Sigmoid colon (tissue), 7 donors: ENCODE results near the gene PITHD1. TPM values are rescaled to one million over a fixed set of nuclear protein-coding genes. Genes with fewer than 3 reads are reported as not detected.

ENCODE experiments used
- DNase-seq: peaks from one replicate; pipeline ENCODE4 v3.0.0-alpha.2; 2019
- H3K27ac ChIP-seq, 4 donors: fragments of 200-600 bp; sonication (generic); one replicate each; pipeline ENCODE4 v1.5.1; 2016 to 2019; ENCODE audit warnings: mild to moderate bottlenecking in 1 of 4
- H3K27me3 ChIP-seq, 3 donors: fragments of 200-600 bp; sonication (generic); one replicate each; pipeline ENCODE4 v1.5.1; 2019; ENCODE audit warnings: mild to moderate bottlenecking in 1 of 3
- H3K36me3 ChIP-seq, 4 donors: fragments of 200-600 bp; sonication (generic); one replicate each; pipeline ENCODE4 v1.5.1; 2016 to 2019
- H3K4me1 ChIP-seq, 4 donors: fragments of 200-600 bp; sonication (generic); one replicate each; pipeline ENCODE4 v1.5.1; 2017 to 2019
- H3K4me3 ChIP-seq, 4 donors: fragments of 200-600 bp; sonication (generic); one replicate each; pipeline ENCODE4 v1.5.1; 2017 to 2019; ENCODE audit warnings: mild to moderate bottlenecking in 2 of 4, moderate library complexity in 1 of 4
- H3K9me3 ChIP-seq, 4 donors: fragments of 200-600 bp in 3 of 4; sonication (generic) in 3 of 4; one replicate each; pipeline versions ENCODE4 v1.5.1 to v1.6.1; 2013 to 2019
- EP300 ChIP-seq, 4 donors: sonication (generic); formaldehyde crosslinking; IDR thresholded peaks; one replicate each; pipeline ENCODE4 v1.6.1; 2017; ENCODE audit warnings: antibody characterized with exemption in 4 of 4
- POLR2A ChIP-seq, 2 donors: fragments of 450-650 bp; IDR thresholded peaks; one replicate each; pipeline ENCODE4 v1.6.1; 2016; ENCODE audit warnings: antibody characterized with exemption in 2 of 2, mild to moderate bottlenecking in 2 of 2, moderate library complexity in 2 of 2
- POLR2AphosphoS5 ChIP-seq, 4 donors: sonication (generic); formaldehyde crosslinking; IDR thresholded peaks; one replicate each; pipeline ENCODE4 v1.6.1; 2017; ENCODE audit warnings: antibody characterized with exemption in 4 of 4
- WGBS, 2 donors: extraction: QIAGEN DNeasy Blood & Tissue Kit; methylation state at CpG; one replicate each; pipeline ENCODE4 v1.1.7; 2013; 5-methylcytosine and 5-hydroxymethylcytosine counted together
- intact Hi-C: fragments of 100-400 bp; cut with DNase I; formaldehyde crosslinking; loops from one replicate; pipeline ENCODE4 v1.15.1; 2023
- polyA plus RNA-seq, 3 donors: library from polyadenylated mRNA; stranded (reverse); fragments of 200-250 nt; gene quantifications; one replicate each; pipeline ENCODE4 v1.2.3, GENCODE V29; 2013
- total RNA-seq, 4 donors: library from RNA; depleted of rRNA; stranded (reverse); fragments of >200 nt; gene quantifications; one replicate each; pipeline ENCODE4 v1.1.0, GENCODE V29; 2016
- TF ChIP-seq, protein P1 (sequence below), 4 experiments: fragments of 450-650 bp in 3 of 4; fragments of 200-600 bp in 1 of 4; IDR thresholded peaks; one replicate each; pipeline ENCODE4 v1.5.1; 2016 to 2019; ENCODE audit warnings: antibody characterized with exemption in 4 of 4, mild to moderate bottlenecking in 3 of 4, moderate library complexity in 2 of 4
- donor health status: healthy with polysubstance abuse.
- donor health status: Bipolar disorder and iron deficiency.
- donor health status: healthy.

Gene PITHD1
- total and polyA plus RNA-seq, 7 donors, result 41.2 to 78.7 (median 47.9) TPM

DNA sequence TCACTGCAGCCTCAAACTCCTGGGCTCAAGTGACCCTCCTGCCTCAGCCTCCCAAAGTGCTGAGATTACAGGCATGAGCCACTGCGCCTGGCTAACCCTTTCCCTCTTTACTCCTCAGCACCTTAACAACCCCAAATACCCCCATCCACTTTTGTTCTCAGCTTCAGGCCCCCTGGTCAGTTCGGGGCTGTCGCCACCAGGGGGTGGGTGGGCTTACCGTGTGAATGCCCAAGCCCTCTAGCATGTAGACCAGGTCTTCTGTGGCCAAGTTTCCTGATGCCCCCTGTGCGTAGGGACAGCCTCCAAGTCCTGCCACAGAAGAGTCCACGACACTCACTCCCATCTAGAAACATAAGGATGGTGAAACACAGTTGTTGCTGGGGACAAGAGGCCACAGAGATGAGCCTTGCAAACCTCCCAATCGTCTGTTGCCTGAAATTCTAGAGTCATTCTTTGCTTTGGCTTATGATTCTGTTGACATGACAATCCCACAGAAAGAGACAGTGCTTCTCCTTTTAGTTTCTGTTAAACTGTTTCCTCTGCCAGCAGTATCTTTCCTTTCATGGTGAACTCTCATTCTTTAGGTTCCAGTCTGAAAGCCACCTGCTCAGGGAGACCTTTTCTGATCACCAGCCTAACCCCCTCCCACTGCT, 26.1 kb downstream of the PITHD1 start:
- Histone ChIP-seq H3K4me3 (no peak overlapping the region), H3K9me3 (no peaks in the 10 kb centered on the region), H3K27me3 (no peaks in the 10 kb centered on the region), H3K27ac (no peak overlapping the region), H3K4me1 (peaks cover 0 to 22% (median 17%) of the 10 kb centered on the region in 4 donors), H3K36me3 (peaks cover 0 to 28% (median 12%) of the 10 kb centered on the region in 4 donors)
- no peak for DNase-seq
- intact Hi-C loops, result loop anchor here (5.0 to 10.0 kb wide), 2 partner anchors 60 to 153 kb away; partner anchors contain the start of genes FUCA1 and PNRC2
- TF ChIP-seq POLR2A (IDR thresholded peaks at IDR 0.05) (no peak), POLR2AphosphoS5 (IDR thresholded peaks at IDR 0.05) (no peak), EP300 (IDR thresholded peaks at IDR 0.05) (no peak)
- TF ChIP-seq, protein P1, sequence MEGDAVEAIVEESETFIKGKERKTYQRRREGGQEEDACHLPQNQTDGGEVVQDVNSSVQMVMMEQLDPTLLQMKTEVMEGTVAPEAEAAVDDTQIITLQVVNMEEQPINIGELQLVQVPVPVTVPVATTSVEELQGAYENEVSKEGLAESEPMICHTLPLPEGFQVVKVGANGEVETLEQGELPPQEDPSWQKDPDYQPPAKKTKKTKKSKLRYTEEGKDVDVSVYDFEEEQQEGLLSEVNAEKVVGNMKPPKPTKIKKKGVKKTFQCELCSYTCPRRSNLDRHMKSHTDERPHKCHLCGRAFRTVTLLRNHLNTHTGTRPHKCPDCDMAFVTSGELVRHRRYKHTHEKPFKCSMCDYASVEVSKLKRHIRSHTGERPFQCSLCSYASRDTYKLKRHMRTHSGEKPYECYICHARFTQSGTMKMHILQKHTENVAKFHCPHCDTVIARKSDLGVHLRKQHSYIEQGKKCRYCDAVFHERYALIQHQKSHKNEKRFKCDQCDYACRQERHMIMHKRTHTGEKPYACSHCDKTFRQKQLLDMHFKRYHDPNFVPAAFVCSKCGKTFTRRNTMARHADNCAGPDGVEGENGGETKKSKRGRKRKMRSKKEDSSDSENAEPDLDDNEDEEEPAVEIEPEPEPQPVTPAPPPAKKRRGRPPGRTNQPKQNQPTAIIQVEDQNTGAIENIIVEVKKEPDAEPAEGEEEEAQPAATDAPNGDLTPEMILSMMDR (IDR thresholded peaks at IDR 0.05), result no peak
- 85 to 86% methylated on average over 7 of the region's 7 CpGs for WGBS, 2 donors

- TF ChIP-seq POLR2A (IDR thresholded peaks at IDR 0.05) (no peak), EP300 (IDR thresholded peaks at IDR 0.05) (no peak)
- TF ChIP-seq, protein P1 (IDR thresholded peaks at IDR 0.05), result no peak
- intact Hi-C loops, result loop anchor here (10.0 kb wide), 1 partner anchor 60 kb away; the partner anchor contains the start of gene FUCA1
- Histone ChIP-seq H3K27me3 (no peaks in the 10 kb centered on the region), H3K4me1 (peaks cover 0 to 18% (median 12%) of the 10 kb centered on the region in 4 donors), H3K9me3 (no peaks in the 10 kb centered on the region), H3K4me3 (no peak overlapping the region), H3K36me3 (peaks cover 0 to 28% (median 12%) of the 10 kb centered on the region in 4 donors), H3K27ac (no peak overlapping the region)
- 94 to 95% methylated on average over 2 of the region's 2 CpGs for WGBS, 2 donors
- no peak for DNase-seq
These were observed 26.8 kb downstream of the PITHD1 start for GRCh38 chr1:23805025-23805424.

DNA sequence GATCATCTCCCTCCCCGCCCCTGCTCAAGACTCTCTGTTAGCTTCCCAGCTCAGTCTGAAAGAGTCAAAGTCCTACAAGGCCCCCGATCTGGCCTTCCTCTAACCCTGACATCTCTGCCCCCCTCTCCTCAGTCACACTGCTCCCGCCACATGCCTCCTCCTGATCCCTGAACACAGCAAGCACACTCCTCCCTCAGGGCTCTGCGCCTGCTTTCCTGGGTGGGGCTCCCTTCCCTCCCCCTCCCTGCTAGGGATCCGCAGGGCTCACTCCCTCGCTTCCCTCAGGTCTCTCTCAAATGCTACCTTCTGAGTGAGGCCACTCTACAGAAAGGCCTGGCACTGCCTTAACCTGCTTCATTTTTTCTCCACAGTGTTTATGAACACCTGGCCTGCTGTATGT, 28.1 kb downstream of the PITHD1 start:
- H3K36me3 ChIP-seq, result peaks cover 0 to 28% (median 12%) of the 10 kb centered on the region in 4 donors
- intact Hi-C loops, result loop anchor here (10.0 kb wide), 1 partner anchor 59 kb away; the partner anchor contains the start of gene FUCA1
- no peak for TF ChIP-seq EP300 (IDR thresholded peaks at IDR 0.05)
- no peak for TF ChIP-seq POLR2A (IDR thresholded peaks at IDR 0.05)
- TF ChIP-seq, protein P1 (IDR thresholded peaks at IDR 0.05), result no peak
- TF ChIP-seq POLR2AphosphoS5 (IDR thresholded peaks at IDR 0.05), result no peak
- no peaks in the 10 kb centered on the region for H3K27me3 ChIP-seq
- no peaks in the 10 kb centered on the region for H3K9me3 ChIP-seq
- no peak overlapping the region for H3K4me3 ChIP-seq
- 77 to 81% methylated on average over 6 of the region's 6 CpGs for WGBS, 2 donors
- peak; percentile 33 for DNase-seq
- H3K27ac ChIP-seq, result no peak overlapping the region
- H3K4me1 ChIP-seq, result peaks cover 0 to 14% (median 7%) of the 10 kb centered on the region in 4 donors

GRCh38 chr1:23807453-23807852, 29.2 kb downstream of the PITHD1 start:
- peaks cover 0 to 6% (median 2%) of the 10 kb centered on the region in 4 donors for H3K4me1 ChIP-seq
- TF ChIP-seq POLR2A (IDR thresholded peaks at IDR 0.05) (no peak), POLR2AphosphoS5 (IDR thresholded peaks at IDR 0.05) (no peak), EP300 (IDR thresholded peaks at IDR 0.05) (no peak)
- TF ChIP-seq, protein P1 (IDR thresholded peaks at IDR 0.05), result no peak
- no peaks in the 10 kb centered on the region for H3K9me3 ChIP-seq
- peaks cover 0 to 35% (median 19%) of the 10 kb centered on the region in 4 donors for H3K36me3 ChIP-seq
- H3K27ac ChIP-seq, result no peak overlapping the region
- no peaks in the 10 kb centered on the region for H3K27me3 ChIP-seq
- DNase-seq, result no peak
- H3K4me3 ChIP-seq, result no peak overlapping the region
- intact Hi-C loops, result loop anchor here (10.0 kb wide), 1 partner anchor 57 kb away; the partner anchor contains the start of gene FUCA1
- WGBS, 2 donors, result 53 to 72% methylated on average over 3 of the region's 3 CpGs
